Muscle of arm (tissue), 12 donors: Measurements from ENCODE around the gene MYO1B. TPM values are rescaled to one million over a fixed set of nuclear protein-coding genes. Genes with fewer than 3 reads are reported as not detected.
A peak's percentile ranks its signal among the peaks of the same experiment; 100 is the strongest.

ENCODE experiments used
- DNase-seq: peaks from one replicate; pipeline ENCODE4 v3.0.0-alpha.2; 2013
- polyA plus RNA-seq, 12 donors: library from polyadenylated mRNA; unstranded; fragments of 120-200 nt; gene quantifications; one replicate each; pipeline ENCODE4 v1.2.1, GENCODE V29; 2013; ENCODE audit not compliant: insufficient read length in 12 of 12

Gene MYO1B
- polyA plus RNA-seq, 12 donors: 68.4 to 109 (median 95.7) TPM; not detected in 1

- no peak for DNase-seq
These were observed 151.6 kb downstream of the MYO1B start for GRCh38 chr2:191396794-191397193.

- no peak for DNase-seq
These were observed 154.4 kb downstream of the MYO1B start for GRCh38 chr2:191399601-191400000.

DNA sequence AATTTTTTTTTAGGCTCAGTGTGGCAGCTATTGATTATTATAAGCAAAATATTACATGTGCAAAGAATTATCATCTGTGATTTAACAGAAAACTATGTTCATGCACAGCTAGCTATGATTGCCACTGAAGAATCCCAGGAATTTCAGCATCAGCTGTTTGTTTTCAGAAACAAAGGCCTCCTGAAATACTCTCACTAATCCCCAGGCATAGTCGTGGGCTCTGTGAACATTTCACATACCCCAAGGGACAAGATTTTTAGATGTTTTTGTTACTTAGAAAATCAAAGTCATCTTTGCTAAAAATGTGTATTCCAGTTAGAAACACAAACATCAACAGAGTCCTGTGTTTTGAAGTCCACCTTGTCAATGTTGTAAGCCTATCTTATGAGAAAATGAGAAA is 156.1 kb downstream of the MYO1B start:
- no peak for DNase-seq

GRCh38 chr2:191402966-191403565 is 157.9 kb downstream of the MYO1B start:
- no peak for DNase-seq

DNA sequence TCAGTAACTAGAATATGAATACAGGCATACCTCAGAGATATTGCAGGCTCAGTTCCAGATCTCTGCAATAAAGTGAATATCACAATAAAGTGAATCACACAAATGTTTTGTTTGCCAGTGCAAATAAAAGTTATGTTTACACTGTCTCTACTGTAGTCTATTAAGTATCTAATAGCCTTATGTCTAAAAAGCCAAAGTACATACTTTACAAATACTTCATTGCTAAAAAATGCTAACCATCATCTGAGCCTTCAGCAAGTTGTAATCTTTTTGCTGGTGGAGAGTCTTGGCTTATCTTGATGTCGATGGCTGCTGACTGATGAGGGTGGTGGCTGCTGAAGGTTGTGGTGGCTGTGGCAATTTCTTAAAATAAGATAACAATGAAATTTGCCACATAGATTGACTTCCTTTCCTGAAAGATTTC is 159.4 kb downstream of the MYO1B start:
- no peak for DNase-seq

GRCh38 chr2:191405546-191405945 is 160.3 kb downstream of the MYO1B start:
- DNase-seq: no peak

DNA sequence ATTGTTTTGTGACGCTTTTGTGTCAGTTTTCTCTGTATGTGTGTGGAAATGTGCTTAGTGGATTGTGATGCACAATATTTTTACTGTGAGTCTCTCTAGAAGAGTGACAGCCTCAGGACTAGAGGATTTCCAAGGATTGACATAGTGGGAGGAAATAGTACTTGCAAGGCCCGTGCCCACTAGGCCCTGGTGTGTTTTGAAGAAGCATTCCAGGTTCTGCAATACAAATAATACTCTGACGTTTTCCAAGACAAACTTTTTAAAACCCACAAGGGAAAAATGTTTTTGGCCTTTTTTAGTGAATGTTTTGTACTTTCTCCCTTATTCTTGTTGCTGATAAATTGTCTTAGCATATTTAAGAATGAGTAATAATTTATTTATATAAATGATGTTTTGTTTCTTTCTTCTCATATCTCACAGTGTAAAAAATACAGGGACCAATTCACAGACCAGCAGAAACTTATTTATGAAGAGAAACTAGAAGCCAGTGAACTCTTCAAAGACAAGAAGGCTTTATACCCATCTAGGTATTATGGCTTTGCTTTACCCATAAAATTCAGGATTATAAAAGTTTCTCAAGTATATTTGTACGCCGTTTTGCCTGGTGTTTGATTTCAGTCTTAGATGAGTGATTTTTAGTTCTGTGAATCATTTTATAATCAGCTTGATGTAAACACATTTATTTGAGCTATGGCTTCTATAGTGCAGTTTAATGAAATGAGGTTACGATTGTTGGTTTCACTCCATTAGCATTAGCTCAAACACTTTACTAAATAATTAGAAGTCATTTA is 165.6 kb downstream of the MYO1B start:
- no peak for DNase-seq

DNA sequence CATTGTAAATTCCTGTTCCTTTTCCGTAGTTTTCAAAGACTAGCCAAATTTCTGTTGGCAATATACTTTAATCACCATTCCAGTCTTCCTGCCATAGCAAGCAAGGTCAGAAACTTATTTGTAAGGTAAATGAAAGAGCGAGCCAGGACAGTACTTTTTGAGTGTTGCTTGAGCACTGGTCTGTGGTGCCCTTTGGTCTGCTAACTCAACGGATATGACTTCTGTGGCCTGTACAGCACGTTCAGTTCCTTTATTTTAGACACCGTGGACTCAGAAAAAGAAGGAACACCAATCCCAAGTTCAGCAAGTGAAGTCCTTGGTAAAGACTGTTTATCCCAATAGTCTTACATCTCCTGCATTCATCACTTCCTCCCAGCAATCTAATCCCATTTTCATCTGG is 166.3 kb downstream of the MYO1B start:
- DNase-seq: no peak

GRCh38 chr2:191412353-191412752 is 167.1 kb downstream of the MYO1B start:
- no peak for DNase-seq

DNA sequence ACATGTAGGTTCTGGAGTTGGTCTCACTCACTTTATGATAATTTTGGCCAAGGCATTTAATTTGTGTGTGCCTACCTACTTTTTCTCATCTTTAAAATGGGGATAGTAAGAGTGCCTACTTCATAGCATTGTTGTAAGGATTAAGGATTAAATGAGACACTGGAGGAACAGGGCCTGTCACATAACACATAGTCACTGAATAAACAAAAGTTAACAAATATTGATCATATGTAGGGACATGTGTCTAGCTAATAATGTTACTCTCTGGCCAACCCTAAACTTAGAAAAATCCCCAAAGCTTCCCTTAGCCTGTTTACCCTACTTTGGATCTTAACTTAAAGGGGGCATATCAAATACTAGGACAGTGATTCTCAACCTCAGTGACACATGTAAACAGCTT is 169.9 kb downstream of the MYO1B start:
- DNase-seq: no peak

- DNase-seq: no peak
These were observed 170.7 kb downstream of the MYO1B start for GRCh38 chr2:191415858-191416257.

- DNase-seq: no peak
These were observed 172.5 kb downstream of the MYO1B start for GRCh38 chr2:191417746-191418145.

GRCh38 chr2:191421950-191422349 is 176.7 kb downstream of the MYO1B start:
- DNase-seq: no peak

- DNase-seq: no peak
These were observed 181.8 kb downstream of the MYO1B start for GRCh38 chr2:191427031-191427430.

- DNase-seq: no peak
These were observed 182.9 kb downstream of the MYO1B start for GRCh38 chr2:191428141-191428540.

DNA sequence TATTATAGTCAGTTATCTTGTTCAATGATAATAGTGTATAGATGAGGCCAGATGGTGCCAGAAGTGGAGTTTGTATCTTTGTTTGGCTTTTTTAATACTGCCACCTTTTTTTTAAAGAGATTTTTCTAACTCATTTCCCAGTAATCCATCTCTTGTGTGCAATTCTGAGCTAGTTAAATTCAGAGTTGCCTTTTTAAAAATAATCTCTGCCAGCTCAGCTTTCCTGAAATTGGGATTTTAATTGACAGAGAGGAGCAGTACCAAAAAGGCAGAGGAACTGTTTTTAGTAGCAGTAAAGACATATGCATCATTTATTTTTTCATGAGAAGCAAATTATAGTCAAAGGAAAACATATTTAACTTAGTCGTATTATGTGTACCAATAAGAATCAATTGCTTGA is 185.3 kb downstream of the MYO1B start:
- no peak for DNase-seq

- DNase-seq: no peak
These were observed 186.9 kb downstream of the MYO1B start for GRCh38 chr2:191432121-191432520.

- DNase-seq: no peak
These were observed 188.9 kb downstream of the MYO1B start for GRCh38 chr2:191434072-191434471.

GRCh38 chr2:191435141-191435540 is 189.9 kb downstream of the MYO1B start:
- no peak for DNase-seq

DNA sequence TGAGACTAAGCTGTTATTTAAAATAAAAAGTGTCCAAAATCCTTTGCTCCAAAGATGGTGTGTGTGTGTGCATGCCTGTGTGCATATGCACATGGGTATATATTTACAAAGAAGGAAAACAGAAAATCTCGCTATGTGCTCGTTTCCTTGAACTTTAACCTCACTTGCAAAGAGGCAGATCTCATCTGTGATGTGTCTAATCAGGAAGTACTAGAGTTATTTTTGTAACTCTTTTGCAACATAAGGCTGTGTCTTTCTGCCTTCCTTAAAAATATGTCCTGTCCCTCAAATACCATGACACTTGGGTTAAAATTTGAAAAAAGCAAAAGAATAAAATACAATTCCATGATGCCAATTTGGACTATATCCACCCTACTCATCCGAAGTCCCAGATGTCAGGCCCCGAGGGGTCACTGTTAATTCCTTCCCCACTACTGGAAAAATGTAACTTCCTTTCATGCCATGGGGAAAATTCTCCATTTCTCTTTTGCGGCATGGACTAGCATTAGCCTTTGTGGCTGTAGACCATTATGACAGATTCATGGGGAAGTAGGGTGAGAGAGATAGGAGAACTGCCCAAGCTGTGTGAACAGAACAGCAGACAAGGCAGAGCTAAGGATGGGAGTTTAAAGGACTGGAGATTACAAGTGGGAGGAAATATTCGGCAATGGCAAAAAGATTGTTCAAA is 191.3 kb downstream of the MYO1B start:
- no peak for DNase-seq

GRCh38 chr2:191439481-191439880 is 194.3 kb downstream of the MYO1B start:
- DNase-seq: no peak

- DNase-seq: peak; percentile 63
These were observed 196.5 kb downstream of the MYO1B start for GRCh38 chr2:191441496-191442214.
